GM23248 (cell line): ENCODE results near the gene SAXO2.
"Not testable (repeated sequence)": the region's sequence is repeated elsewhere in the genome, so short reads cannot be mapped to it uniquely, and the experiment has no call there.

Experiments
- EZH2 ChIP-seq: fragments of 200-600 bp; sonication (generic); IDR thresholded peaks from 2 replicates; pipeline ENCODE4 v1.6.1; 2018; ENCODE audit warnings: antibody characterized with exemption, mild to moderate bottlenecking; ENCODE audit not compliant: insufficient read depth, poor library complexity, severe bottlenecking
- EZH2phosphoT487 ChIP-seq: fragments of 200-600 bp; sonication (generic); IDR thresholded peaks from 2 replicates; pipeline ENCODE4 v1.6.1; 2018; ENCODE audit warnings: antibody characterized with exemption, moderate library complexity, mild to moderate bottlenecking, low read depth; ENCODE audit not compliant: insufficient read depth

DNA sequence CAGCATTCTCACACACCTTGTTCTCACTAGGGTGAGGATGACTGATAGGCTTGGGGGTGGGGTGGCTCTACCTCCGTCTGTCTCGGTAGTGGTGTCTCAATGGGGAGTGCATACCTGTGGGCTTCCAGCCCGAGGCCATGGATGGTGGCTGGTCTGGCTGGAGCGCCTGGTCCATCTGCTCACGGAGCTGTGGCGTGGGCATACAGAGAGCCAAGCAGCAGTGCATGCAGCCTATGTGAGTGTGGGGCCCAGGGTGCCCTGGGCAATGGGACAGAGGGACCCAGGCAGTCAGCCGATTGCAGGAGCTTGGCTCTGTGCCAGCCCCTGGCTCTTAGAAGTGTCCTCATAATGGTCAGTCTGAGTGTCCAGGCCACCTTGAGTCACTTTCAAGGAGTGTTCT lies 54.9 kb downstream of the SAXO2 start:
- not testable (repeated sequence) for TF ChIP-seq EZH2, EZH2phosphoT487
